Hepatocyte (in vitro differentiated cells): Measurements from ENCODE around the gene SH3PXD2B. TPM values are rescaled to one million over a fixed set of nuclear protein-coding genes. Genes with fewer than 3 reads are reported as not detected.

Source experiments
- DNase-seq: peaks from one replicate; pipeline ENCODE4 v3.0.0-alpha.2; 2016; ENCODE audit warnings: low spot score
- H2AFZ ChIP-seq: fragments of 200-600 bp; sonication (generic); 2 replicates; pipeline ENCODE4 v1.6.0; 2016; ENCODE audit warnings: antibody characterized with exemption, mild to moderate bottlenecking
- H3K27ac ChIP-seq: fragments of 200-600 bp; sonication (generic); 2 replicates; pipeline ENCODE4 v1.5.1; 2016; ENCODE audit warnings: mild to moderate bottlenecking
- H3K27me3 ChIP-seq: fragments of 200-600 bp; sonication (generic); 2 replicates; pipeline ENCODE4 v1.6.1; 2016
- H3K36me3 ChIP-seq: fragments of 200-600 bp; sonication (generic); replicated peaks from 2 replicates; pipeline ENCODE4 v1.5.1; 2016; ENCODE audit warnings: low read depth; ENCODE audit not compliant: insufficient read depth
- H3K4me1 ChIP-seq: fragments of 200-600 bp; sonication (generic); 2 replicates; pipeline ENCODE4 v1.5.1; 2016; ENCODE audit warnings: mild to moderate bottlenecking, moderate library complexity; ENCODE audit not compliant: insufficient read depth
- H3K4me2 ChIP-seq: fragments of 200-600 bp; sonication (generic); 2 replicates; pipeline ENCODE4 v1.6.0; 2016
- H3K4me3 ChIP-seq: fragments of 200-600 bp; sonication (generic); 2 replicates; pipeline ENCODE4 v1.5.1; 2016; ENCODE audit warnings: mild to moderate bottlenecking
- H3K79me2 ChIP-seq: fragments of 200-600 bp; sonication (generic); 2 replicates; pipeline ENCODE4 v1.6.0; 2017; ENCODE audit warnings: mild to moderate bottlenecking
- H3K9me2 ChIP-seq: fragments of 200-600 bp; sonication (generic); replicated peaks from 2 replicates; pipeline ENCODE4 v1.6.0; 2017; ENCODE audit warnings: mild to moderate bottlenecking; ENCODE audit not compliant: insufficient read depth
- H3K9me3 ChIP-seq: fragments of 200-600 bp; sonication (generic); 2 replicates; pipeline ENCODE4 v1.5.1; 2016; ENCODE audit warnings: low read depth, mild to moderate bottlenecking
- H4K20me1 ChIP-seq: fragments of 200-600 bp; sonication (generic); 2 replicates; pipeline ENCODE4 v1.6.0; 2016; ENCODE audit warnings: mild to moderate bottlenecking; ENCODE audit not compliant: insufficient read depth, poor library complexity, severe bottlenecking
- CTCF ChIP-seq: fragments of 200-600 bp; sonication (generic); IDR thresholded peaks from 2 replicates; pipeline ENCODE4 v1.5.1; 2016; ENCODE audit warnings: antibody characterized with exemption, mild to moderate bottlenecking; ENCODE audit not compliant: poor library complexity
- EZH2 ChIP-seq: fragments of 200-600 bp; sonication (generic); IDR thresholded peaks from 2 replicates; pipeline ENCODE4 v1.6.1; 2016; ENCODE audit warnings: antibody characterized with exemption, mild to moderate bottlenecking, borderline replicate concordance
- EZH2phosphoT487 ChIP-seq: fragments of 200-600 bp; sonication (generic); IDR thresholded peaks from one replicate; pipeline ENCODE4 v1.6.1; 2018; ENCODE audit warnings: antibody characterized with exemption, mild to moderate bottlenecking, low read depth, moderate library complexity; ENCODE audit not compliant: unreplicated experiment, severe bottlenecking
- WGBS: methylation state at CpG from one replicate; pipeline ENCODE4 v1.1.6; 2016; ENCODE audit warnings: low lambda C conversion rate; ENCODE audit errors: missing lambda C conversion rate; 5-methylcytosine and 5-hydroxymethylcytosine counted together
- polyA plus RNA-seq: library from polyadenylated mRNA; unstranded; fragments of >200 nt; fragmentation: Nextera tagmentation; extraction: Ambion mirVana; gene quantifications from 2 replicates; pipeline ENCODE4 v1.2.1, GENCODE V29; 2016
- total RNA-seq: library from RNA; depleted of rRNA; stranded (reverse); fragments of >200 nt; gene quantifications from 2 replicates; pipeline ENCODE4 v1.2.3, GENCODE V29; 2014

SH3PXD2B gene
- total and polyA plus RNA-seq, 2 experiments from 2014 or later: 27.8 to 28.5 TPM

DNA sequence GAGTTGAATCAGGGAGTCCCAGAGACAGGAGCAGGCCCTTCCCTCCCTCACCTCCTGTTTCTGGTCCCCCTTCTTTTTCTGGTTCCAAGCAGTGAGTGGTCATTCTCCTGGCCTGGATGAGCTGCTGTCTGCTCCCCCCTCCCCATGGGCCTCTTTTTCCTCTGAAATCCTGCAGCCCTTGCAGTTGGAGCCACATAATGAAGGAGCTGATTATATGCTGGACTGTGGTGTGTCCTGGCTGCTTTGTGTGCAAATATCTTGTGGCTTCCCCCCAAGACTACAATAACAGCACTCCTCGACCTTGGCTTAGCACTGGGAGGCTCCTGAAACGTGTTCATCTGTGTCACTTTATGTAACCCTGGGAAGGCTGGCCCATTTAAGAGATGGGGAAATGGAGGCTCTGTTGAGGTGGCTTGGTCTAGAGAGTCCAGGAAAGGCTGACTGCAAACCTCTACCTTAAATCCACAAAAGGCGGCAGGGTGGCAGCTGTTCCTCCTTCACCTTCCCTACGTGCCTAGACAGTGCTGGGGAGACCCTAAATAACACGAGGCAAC lies 69.2 kb downstream of the SH3PXD2B start:
- WGBS: 92% methylated on average over 5 of the region's 5 CpGs
- no peak for DNase-seq
- Histone ChIP-seq H3K4me2 (no peak overlapping the region), H3K9me3 (no peaks in the 10 kb centered on the region), H3K9me2 (no peaks in the 10 kb centered on the region), H3K27ac (no peak overlapping the region), H3K4me3 (no peak overlapping the region), H3K4me1 (peaks cover 10% of the 10 kb centered on the region), H4K20me1 (no peaks in the 10 kb centered on the region), H3K27me3 (no peaks in the 10 kb centered on the region), H3K79me2 (no peaks in the 10 kb centered on the region), H2AFZ (no peak overlapping the region), H3K36me3 (no peaks in the 10 kb centered on the region)
- no peak for TF ChIP-seq EZH2
- no peak for TF ChIP-seq CTCF

DNA sequence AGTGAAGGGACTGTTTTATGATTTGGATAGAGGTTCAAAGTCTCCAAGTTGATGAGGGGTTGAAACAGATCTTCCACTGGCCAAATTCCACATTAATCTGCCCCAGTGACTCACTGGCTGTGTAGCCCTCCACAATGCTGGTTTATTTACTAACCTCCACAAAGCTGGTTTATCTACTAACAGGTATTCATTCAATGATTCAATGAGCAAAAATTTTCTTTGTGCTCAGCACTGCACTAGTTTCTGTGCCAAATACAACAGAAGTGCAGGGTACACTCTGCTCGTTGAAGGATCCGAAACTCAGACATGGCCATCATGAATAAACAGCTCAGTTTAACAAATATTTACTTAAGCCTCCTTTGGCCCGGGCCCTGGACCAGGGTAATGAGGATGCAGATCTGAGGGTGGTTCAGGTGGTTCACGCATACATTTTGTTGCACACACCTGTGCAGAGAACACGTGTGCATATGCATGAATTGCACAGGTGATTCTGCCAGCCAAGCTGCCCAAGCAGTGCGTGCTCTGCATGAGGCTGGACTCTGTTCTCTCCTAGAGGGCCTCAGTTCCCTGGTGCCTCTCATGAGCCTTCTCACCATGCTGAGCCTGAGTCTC lies 71.0 kb downstream of the SH3PXD2B start:
- H3K27me3 ChIP-seq: no peaks in the 10 kb centered on the region
- no peak for TF ChIP-seq CTCF
- DNase-seq: peak; percentile 70
- H3K36me3 ChIP-seq: no peaks in the 10 kb centered on the region
- WGBS: 49% methylated on average over 6 of the region's 6 CpGs
- no peak overlapping the region for H3K4me3 ChIP-seq
- no peaks in the 10 kb centered on the region for H3K79me2 ChIP-seq
- H3K27ac ChIP-seq: peak overlapping the region; percentile 63
- H3K4me2 ChIP-seq: peak overlapping the region; percentile 26
- no peak overlapping the region for H2AFZ ChIP-seq
- no peaks in the 10 kb centered on the region for H3K9me3 ChIP-seq
- H3K4me1 ChIP-seq: peaks cover 10% of the 10 kb centered on the region
- H4K20me1 ChIP-seq: no peaks in the 10 kb centered on the region
- no peaks in the 10 kb centered on the region for H3K9me2 ChIP-seq

DNA sequence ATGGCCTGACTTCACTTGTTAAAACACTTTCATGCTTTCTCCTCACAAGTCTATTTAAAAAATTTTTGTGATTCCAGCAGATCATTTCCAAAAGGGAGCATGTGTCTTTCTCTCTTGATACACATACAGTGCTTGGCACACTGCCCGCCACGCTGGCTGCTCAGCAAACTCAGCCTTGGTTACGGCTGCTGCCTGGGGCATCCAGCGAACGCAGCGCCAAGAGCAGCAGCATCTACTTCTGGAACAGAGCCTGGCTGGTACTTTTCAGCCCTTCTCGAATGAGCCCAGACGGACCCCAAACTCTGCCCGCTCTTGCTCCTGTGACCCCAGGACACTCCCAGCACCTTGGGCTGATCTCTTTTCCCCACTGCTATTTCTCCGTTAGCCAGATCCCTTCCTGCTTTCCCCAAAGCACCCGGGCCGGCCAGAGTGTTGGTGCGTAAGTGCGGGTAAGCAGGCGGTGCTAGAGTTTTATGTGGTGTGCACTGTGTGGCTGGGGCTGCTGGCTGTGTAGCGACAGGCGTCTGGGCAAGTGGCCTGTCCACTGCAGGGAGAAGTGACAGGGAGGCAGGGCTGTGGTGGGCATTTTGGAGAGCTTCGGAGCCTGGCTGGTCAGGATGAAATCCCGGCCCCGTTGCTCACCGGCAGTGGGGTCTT lies 73.2 kb downstream of the SH3PXD2B start:
- no peak overlapping the region for H2AFZ ChIP-seq
- 81% methylated on average over 21 of the region's 21 CpGs for WGBS

More for the DNA sequence above, 73.2 kb downstream of the SH3PXD2B start:
- H3K79me2 ChIP-seq: no peaks in the 10 kb centered on the region
- H3K27me3 ChIP-seq: no peaks in the 10 kb centered on the region
- H3K27ac ChIP-seq: peak overlapping the region; percentile 66
- H3K36me3 ChIP-seq: no peaks in the 10 kb centered on the region
- H3K9me2 ChIP-seq: no peaks in the 10 kb centered on the region
- H3K9me3 ChIP-seq: no peaks in the 10 kb centered on the region
- peaks cover 10% of the 10 kb centered on the region for H3K4me1 ChIP-seq
- no peak overlapping the region for H3K4me3 ChIP-seq
- H3K4me2 ChIP-seq: no peak overlapping the region
- peak; percentile 71 for DNase-seq
- no peak for TF ChIP-seq CTCF
- no peak for TF ChIP-seq EZH2
- no peak for TF ChIP-seq EZH2phosphoT487
- H4K20me1 ChIP-seq: no peaks in the 10 kb centered on the region
